Measurements from ENCODE around the gene PRKACG.

PRKACG gene

DNA sequence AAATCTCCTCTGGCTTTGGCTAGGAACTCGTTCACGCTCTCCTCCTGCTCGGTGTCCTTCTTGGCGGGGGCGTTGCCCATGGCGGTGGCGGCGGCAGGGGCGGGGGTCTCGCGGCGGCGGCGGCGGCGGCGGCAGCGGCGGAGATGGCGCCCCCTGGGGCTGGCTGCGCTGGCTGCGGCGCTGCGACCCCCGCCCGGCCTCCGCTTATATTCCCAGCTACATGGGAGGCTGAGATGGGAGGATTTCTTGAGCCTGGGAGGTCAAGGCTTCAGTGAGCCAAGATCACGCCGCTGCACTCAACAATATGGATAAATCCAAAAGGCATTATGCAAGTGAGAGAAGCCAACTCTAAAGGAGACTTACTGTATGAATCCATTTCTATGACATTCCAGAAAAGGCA is at the start of gene PRKACG:
Gene PRKACG, minus strand, starts transcription at position 101 of the 400 bp plus-strand sequence. Its CDS starts 21 bp downstream, at position 80.
- H4K20me1 ChIP-seq (ENCODE audit: insufficient read depth, low read length) = no peaks in the 10 kb centered on the region
- H2AFZ ChIP-seq (ENCODE audit: low read depth, low read length) = no peak within 1 kb of the TSS
- no peaks in the 10 kb centered on the region for H3K9me3 ChIP-seq (ENCODE audit: insufficient read depth, low read length)
- peaks cover 13% of the 10 kb centered on the region for H3K27me3 ChIP-seq (ENCODE audit: low read depth, low read length)
- H3K4me1 ChIP-seq (ENCODE audit: low read length) = no peaks in the 10 kb centered on the region
- no peak for TF ChIP-seq EZH2phosphoT487 (IDR thresholded peaks at IDR 0.05; ENCODE audit: low read depth)
- TF ChIP-seq, protein P1, sequence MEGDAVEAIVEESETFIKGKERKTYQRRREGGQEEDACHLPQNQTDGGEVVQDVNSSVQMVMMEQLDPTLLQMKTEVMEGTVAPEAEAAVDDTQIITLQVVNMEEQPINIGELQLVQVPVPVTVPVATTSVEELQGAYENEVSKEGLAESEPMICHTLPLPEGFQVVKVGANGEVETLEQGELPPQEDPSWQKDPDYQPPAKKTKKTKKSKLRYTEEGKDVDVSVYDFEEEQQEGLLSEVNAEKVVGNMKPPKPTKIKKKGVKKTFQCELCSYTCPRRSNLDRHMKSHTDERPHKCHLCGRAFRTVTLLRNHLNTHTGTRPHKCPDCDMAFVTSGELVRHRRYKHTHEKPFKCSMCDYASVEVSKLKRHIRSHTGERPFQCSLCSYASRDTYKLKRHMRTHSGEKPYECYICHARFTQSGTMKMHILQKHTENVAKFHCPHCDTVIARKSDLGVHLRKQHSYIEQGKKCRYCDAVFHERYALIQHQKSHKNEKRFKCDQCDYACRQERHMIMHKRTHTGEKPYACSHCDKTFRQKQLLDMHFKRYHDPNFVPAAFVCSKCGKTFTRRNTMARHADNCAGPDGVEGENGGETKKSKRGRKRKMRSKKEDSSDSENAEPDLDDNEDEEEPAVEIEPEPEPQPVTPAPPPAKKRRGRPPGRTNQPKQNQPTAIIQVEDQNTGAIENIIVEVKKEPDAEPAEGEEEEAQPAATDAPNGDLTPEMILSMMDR (IDR thresholded peaks at IDR 0.05; ENCODE audit: low read depth, low read length) = no peak
- no peaks in the 10 kb centered on the region for H3K36me3 ChIP-seq (replicated peaks; ENCODE audit: low read depth, low read length)
- no peaks in the 10 kb centered on the region for H3K79me2 ChIP-seq (ENCODE audit: low read length)
- no peak within 1 kb of the TSS for H3K4me3 ChIP-seq (ENCODE audit: low read length)
- no peak within 1 kb of the TSS for H3K9ac ChIP-seq (ENCODE audit: low read length)
- no peak within 1 kb of the TSS for H3K27ac ChIP-seq (ENCODE audit: low read length)
- H3K4me2 ChIP-seq (ENCODE audit: low read length) = no peak within 1 kb of the TSS

DNA sequence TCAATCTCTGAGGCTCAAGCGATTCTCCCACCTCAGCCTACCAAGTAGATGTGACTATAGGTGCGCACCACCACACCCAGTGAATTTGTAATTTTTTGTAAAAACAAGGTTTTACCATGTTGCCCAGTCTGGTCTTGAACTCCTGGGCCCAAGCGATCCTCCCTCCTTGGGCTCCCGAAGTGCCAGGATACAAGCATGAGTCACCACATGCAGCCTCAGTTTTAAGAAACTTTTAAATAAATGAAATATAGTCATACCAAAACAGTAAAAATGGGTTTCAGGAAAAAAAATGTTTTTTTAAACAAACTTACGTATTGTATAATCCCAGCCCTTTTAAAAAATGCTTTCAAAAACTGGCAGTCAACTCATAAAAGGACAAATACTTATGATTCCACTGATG is 48.3 kb upstream of the PRKACG start:
- H3K79me2 ChIP-seq (ENCODE audit: low read length) = no peaks in the 10 kb centered on the region
- H4K20me1 ChIP-seq (ENCODE audit: insufficient read depth, low read length) = no peaks in the 10 kb centered on the region
- H3K4me3 ChIP-seq (ENCODE audit: low read length) = no peak overlapping the region
- no peak overlapping the region for H3K27ac ChIP-seq (ENCODE audit: low read length)
- no peak overlapping the region for H3K4me2 ChIP-seq (ENCODE audit: low read length)
- H3K9me3 ChIP-seq (ENCODE audit: insufficient read depth, low read length) = no peaks in the 10 kb centered on the region
- H3K4me1 ChIP-seq (ENCODE audit: low read length) = no peaks in the 10 kb centered on the region; the same call in 1 of the 2 replicates
- peaks cover 21% of the 10 kb centered on the region for H3K36me3 ChIP-seq (replicated peaks; ENCODE audit: low read depth, low read length)
- no peak overlapping the region for H2AFZ ChIP-seq (ENCODE audit: low read depth, low read length)
- H3K27me3 ChIP-seq (ENCODE audit: low read depth, low read length) = no peaks in the 10 kb centered on the region
- TF ChIP-seq, protein P1 (IDR thresholded peaks at IDR 0.05; ENCODE audit: low read depth, low read length) = no peak
- no peak for TF ChIP-seq EZH2phosphoT487 (IDR thresholded peaks at IDR 0.05; ENCODE audit: low read depth)
- H3K9ac ChIP-seq (ENCODE audit: low read length) = no peak overlapping the region

GRCh38 chr9:69060766-69061165 is 46.9 kb upstream of the PRKACG start:
- Histone ChIP-seq H3K4me1 (ENCODE audit: low read length) (no peaks in the 10 kb centered on the region; the same call in 1 of the 2 replicates), H3K27me3 (ENCODE audit: low read depth, low read length) (no peaks in the 10 kb centered on the region), H4K20me1 (ENCODE audit: insufficient read depth, low read length) (no peaks in the 10 kb centered on the region), H3K9ac (ENCODE audit: low read length) (no peak overlapping the region), H3K4me2 (ENCODE audit: low read length) (no peak overlapping the region), H2AFZ (ENCODE audit: low read depth, low read length) (no peak overlapping the region), H3K79me2 (ENCODE audit: low read length) (no peaks in the 10 kb centered on the region), H3K27ac (ENCODE audit: low read length) (no peak overlapping the region), H3K9me3 (ENCODE audit: insufficient read depth, low read length) (no peaks in the 10 kb centered on the region), H3K4me3 (ENCODE audit: low read length) (no peak overlapping the region), H3K36me3 (replicated peaks; ENCODE audit: low read depth, low read length) (peaks cover 22% of the 10 kb centered on the region)
- TF ChIP-seq, protein P1 (IDR thresholded peaks at IDR 0.05; ENCODE audit: low read depth, low read length) = no peak
- no peak for TF ChIP-seq EZH2phosphoT487 (IDR thresholded peaks at IDR 0.05; ENCODE audit: low read depth)

DNA sequence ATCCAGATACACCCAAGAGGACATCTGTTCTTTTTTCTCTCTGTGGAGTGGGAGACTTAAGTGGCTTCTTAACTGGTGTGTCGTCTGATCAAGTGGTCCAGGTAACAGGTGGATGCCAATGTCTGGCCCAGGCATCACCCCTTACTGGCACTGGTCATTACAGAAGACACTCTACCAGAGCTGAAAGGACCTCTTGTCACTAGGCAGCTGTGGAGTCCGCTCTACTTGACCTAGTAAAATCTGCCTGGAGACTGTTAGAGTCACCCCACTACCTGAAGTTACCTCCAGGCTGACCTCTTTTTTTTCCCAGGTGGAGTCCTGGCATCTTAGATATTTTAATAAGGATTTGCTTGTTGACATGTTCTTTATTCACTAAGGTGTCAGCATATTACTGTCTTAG is 44.2 kb upstream of the PRKACG start:
- Histone ChIP-seq H3K27me3 (ENCODE audit: low read depth, low read length) (no peaks in the 10 kb centered on the region), H3K79me2 (ENCODE audit: low read length) (no peaks in the 10 kb centered on the region; the same call in 1 of the 2 replicates), H3K4me2 (ENCODE audit: low read length) (no peak overlapping the region), H4K20me1 (ENCODE audit: insufficient read depth, low read length) (0 out of 2 replicates have a peak, but pooled peaks cover 4% of the 10 kb centered on the region), H2AFZ (ENCODE audit: low read depth, low read length) (no peak overlapping the region), H3K36me3 (replicated peaks; ENCODE audit: low read depth, low read length) (peaks cover 21% of the 10 kb centered on the region), H3K9me3 (ENCODE audit: insufficient read depth, low read length) (no peaks in the 10 kb centered on the region), H3K27ac (ENCODE audit: low read length) (no peak overlapping the region), H3K9ac (ENCODE audit: low read length) (no peak overlapping the region), H3K4me1 (ENCODE audit: low read length) (no peaks in the 10 kb centered on the region), H3K4me3 (ENCODE audit: low read length) (no peak overlapping the region)
- TF ChIP-seq EZH2phosphoT487 (IDR thresholded peaks at IDR 0.05; ENCODE audit: low read depth) = no peak
- TF ChIP-seq, protein P1 (IDR thresholded peaks at IDR 0.05; ENCODE audit: low read depth, low read length) = no peak
